Psoas muscle (tissue), 8 donors: Measurements from ENCODE around the gene ADAMTS12. TPM values are rescaled to one million over a fixed set of nuclear protein-coding genes. Genes with fewer than 3 reads are reported as not detected.

Experiments
- ATAC-seq, 4 donors: fragments of 200-7000 bp; cut with Tn5 transposase; one replicate each; pipeline ENCODE4 v1.9.1; 2020; ENCODE audit warnings: moderate library complexity in 3 of 4, mild to moderate bottlenecking in 2 of 4
- DNase-seq, 2 donors: peaks; one replicate each; pipeline ENCODE4 v3.0.0-alpha.2; 2020
- H3K27ac ChIP-seq: fragments of 200-600 bp; one replicate; pipeline ENCODE4 v1.8.0; 2022
- H3K27me3 ChIP-seq, 3 donors: fragments of 200-600 bp in 1 of 3; one replicate each; pipeline versions ENCODE4 v1.6.1 to v1.8.0; 2013 to 2022; ENCODE audit warnings: low read length in 2 of 3, mild to moderate bottlenecking in 2 of 3, moderate library complexity in 1 of 3; ENCODE audit not compliant: insufficient read depth in 3 of 3
- H3K36me3 ChIP-seq, 2 donors: fragments of 200-600 bp in 1 of 2; one replicate each; pipeline versions ENCODE4 v1.6.1 to v1.8.0; 2013 to 2022; ENCODE audit warnings: low read depth in 1 of 2, mild to moderate bottlenecking in 1 of 2, moderate library complexity in 1 of 2; ENCODE audit not compliant: insufficient read depth in 1 of 2
- H3K4me1 ChIP-seq: fragments of 200-600 bp; one replicate; pipeline ENCODE4 v1.8.0; 2022
- H3K4me3 ChIP-seq: fragments of 200-600 bp; one replicate; pipeline ENCODE4 v1.8.0; 2022; ENCODE audit warnings: mild to moderate bottlenecking
- H3K9me3 ChIP-seq: fragments of 200-600 bp; one replicate; pipeline ENCODE4 v1.8.0; 2022
- WGBS, 3 donors: extraction: QIAGEN DNeasy Blood & Tissue Kit; methylation state at CpG; one replicate each; pipeline versions ENCODE4 v1.1.6 to v1.1.7; 2013; 5-methylcytosine and 5-hydroxymethylcytosine counted together
- intact Hi-C, 2 donors: fragments of 100-400 bp; cut with DNase I; formaldehyde crosslinking; loops; one replicate each; pipeline versions ENCODE4 v1.11.0 to v1.14.2; 2022
- polyA plus RNA-seq, 3 donors: library from polyadenylated mRNA; stranded (reverse); fragments of 200-250 nt; gene quantifications; one replicate each; pipeline ENCODE4 v1.2.3, GENCODE V29; 2013
- total RNA-seq, 4 donors: library from RNA; stranded (reverse); fragmentation: NEBNext Ultra II Directional in 2 of 4; extraction: Animal tissue kit (Norgen Biotek cat#: 25700) in 2 of 4; gene quantifications; one replicate each; pipeline versions ENCODE4 v1.2.1 to v1.2.4, GENCODE V29; 2021 to 2023
- TF ChIP-seq, protein P1 (sequence below): fragments of 200-600 bp; IDR thresholded peaks from one replicate; pipeline ENCODE4 v1.8.0; 2022; ENCODE audit warnings: antibody characterized with exemption
- donor health status: healthy with polysubstance abuse.
- donor health status: DM: no; HTN: no; CAD: no; lungs with moderate emphysema.
- donor health status: Bipolar disorder and iron deficiency.
- donor health status: healthy.
- donor health status: DM: yes; HTN: yes; CAD: no.
- donor health status: DM: no; HTN: no; CAD: no.
- donor health status: DM: no; HTN: no; CAD: no.
- donor health status: DM: yes; HTN: yes; CAD: no.

ADAMTS12 gene
- total and polyA plus RNA-seq, 7 donors: 0.19 to 1.2 (median 0.88) TPM

DNA sequence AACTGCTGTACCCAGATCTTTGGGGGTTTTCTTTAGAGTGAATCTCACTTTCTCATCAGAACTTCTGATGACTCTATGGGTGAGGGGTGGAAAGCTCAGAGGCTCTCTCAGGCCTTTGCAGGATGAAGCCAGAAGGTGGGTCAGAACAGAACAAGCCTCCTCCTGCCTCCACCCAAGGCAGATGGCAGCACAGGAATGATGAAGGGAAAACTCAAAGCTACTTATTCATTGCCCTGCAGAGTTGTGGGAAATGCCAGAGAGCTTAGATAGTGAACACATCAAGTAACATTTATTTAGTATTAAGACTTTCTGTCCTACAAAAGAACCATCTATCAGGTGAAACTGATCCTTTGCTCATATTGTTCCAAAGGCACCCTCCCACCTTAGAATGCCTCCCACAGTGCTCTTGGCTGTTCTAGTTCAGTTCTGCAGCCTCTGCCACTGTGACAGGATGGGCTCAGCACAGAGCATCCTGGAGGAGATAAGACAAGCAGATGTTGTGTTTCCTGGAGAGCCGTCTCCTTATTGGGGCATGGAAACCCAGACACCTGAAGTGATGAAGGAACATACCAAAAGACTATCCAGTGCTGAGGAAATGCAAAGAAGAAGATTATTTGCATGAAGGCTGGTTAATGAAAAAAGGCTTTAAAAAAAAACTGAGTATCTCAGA lies 146.6 kb downstream of the ADAMTS12 start:
- Histone ChIP-seq H3K27me3 (no peaks in the 10 kb centered on the region), H3K9me3 (no peaks in the 10 kb centered on the region), H3K27ac (no peak overlapping the region), H3K4me1 (no peaks in the 10 kb centered on the region), H3K36me3 (no peaks in the 10 kb centered on the region), H3K4me3 (no peak overlapping the region)
- WGBS, 3 donors: 63 to 80% (median 73%) methylated on average over 1 of the region's 1 CpG
- no peak for DNase-seq
- intact Hi-C loops: no loop called here
- ATAC-seq: no peak
- TF ChIP-seq, protein P1, sequence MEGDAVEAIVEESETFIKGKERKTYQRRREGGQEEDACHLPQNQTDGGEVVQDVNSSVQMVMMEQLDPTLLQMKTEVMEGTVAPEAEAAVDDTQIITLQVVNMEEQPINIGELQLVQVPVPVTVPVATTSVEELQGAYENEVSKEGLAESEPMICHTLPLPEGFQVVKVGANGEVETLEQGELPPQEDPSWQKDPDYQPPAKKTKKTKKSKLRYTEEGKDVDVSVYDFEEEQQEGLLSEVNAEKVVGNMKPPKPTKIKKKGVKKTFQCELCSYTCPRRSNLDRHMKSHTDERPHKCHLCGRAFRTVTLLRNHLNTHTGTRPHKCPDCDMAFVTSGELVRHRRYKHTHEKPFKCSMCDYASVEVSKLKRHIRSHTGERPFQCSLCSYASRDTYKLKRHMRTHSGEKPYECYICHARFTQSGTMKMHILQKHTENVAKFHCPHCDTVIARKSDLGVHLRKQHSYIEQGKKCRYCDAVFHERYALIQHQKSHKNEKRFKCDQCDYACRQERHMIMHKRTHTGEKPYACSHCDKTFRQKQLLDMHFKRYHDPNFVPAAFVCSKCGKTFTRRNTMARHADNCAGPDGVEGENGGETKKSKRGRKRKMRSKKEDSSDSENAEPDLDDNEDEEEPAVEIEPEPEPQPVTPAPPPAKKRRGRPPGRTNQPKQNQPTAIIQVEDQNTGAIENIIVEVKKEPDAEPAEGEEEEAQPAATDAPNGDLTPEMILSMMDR: no peak

DNA sequence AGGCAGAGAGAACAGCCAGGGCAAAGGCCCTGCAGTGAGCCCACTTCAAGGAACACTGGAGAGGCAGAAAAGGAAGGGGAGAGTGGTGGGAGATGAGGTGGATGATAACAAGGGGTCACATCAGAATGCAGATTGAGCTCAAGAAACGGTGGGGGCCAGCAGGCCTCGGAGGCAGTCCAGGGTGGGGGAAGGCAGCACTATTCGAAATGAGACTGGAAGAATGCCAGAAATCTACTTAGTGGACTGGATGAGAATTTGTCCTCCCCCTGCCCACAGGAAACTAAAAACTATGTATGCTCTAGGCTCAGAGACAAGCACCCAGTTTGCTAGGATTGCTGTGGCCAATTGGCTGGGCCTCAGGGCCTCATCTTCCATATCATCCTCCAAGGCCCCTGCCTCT lies 148.7 kb downstream of the ADAMTS12 start:
- no peak overlapping the region for H3K4me3 ChIP-seq
- H3K9me3 ChIP-seq: no peaks in the 10 kb centered on the region
- TF ChIP-seq, protein P1: no peak
- WGBS, 3 donors: 38 to 50% (median 40%) methylated on average over 3 of the region's 3 CpGs
- no peak for ATAC-seq
- no peak overlapping the region for H3K27ac ChIP-seq
- DNase-seq: no peak
- no peaks in the 10 kb centered on the region for H3K36me3 ChIP-seq
- intact Hi-C loops: no loop called here
- H3K4me1 ChIP-seq: no peaks in the 10 kb centered on the region
- H3K27me3 ChIP-seq: no peaks in the 10 kb centered on the region

DNA sequence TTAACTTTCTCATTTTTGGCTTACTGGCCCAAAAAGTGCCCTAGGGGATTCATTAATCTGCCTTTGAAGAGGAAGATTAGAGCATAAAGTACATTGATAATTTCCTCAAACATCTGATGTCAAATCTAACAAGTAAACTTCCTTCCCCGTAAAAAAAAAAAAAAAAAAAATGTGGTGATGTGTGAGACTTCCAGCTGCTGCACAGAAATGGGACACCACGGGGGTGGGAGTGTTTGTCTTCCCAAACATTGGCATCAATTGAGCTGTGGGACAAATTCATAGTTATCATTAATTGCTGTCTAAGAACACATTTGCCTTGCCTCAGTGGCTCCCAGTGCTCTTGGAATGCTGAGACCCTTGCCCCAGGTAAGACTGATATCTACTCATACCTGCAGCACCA lies 149.6 kb downstream of the ADAMTS12 start:
- Histone ChIP-seq H3K27ac (no peak overlapping the region), H3K4me1 (no peaks in the 10 kb centered on the region)
- ATAC-seq: no peak

DNA sequence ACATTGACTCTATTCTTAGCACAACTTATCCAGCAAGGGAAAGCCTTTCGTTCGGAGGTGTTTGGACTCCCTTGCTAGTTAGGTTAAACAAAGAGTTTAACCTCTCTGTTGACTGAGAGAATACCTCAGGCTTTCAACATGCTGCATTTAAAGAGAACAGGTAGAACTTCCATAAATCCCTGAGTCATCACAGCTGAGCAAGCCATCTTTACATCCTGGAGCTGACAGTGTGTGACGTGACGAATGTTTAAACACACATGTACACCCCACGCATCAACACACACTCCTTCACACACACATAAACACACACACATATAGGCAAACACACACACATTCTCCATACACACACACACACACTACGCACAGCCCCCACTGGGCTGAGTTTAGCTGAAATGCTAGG lies 152.8 kb downstream of the ADAMTS12 start:
- 89 to 91% (median 90%) methylated on average over 6 of the region's 6 CpGs for WGBS, 3 donors
- TF ChIP-seq, protein P1: no peak
- H3K27me3 ChIP-seq: no peaks in the 10 kb centered on the region
- H3K9me3 ChIP-seq: no peaks in the 10 kb centered on the region
- no peaks in the 10 kb centered on the region for H3K36me3 ChIP-seq
- no peak for ATAC-seq
- no peak for DNase-seq
- no peak overlapping the region for H3K27ac ChIP-seq
- H3K4me1 ChIP-seq: no peaks in the 10 kb centered on the region
- no peak overlapping the region for H3K4me3 ChIP-seq
- intact Hi-C loops: no loop called here

More for the DNA sequence above, 149.6 kb downstream of the ADAMTS12 start:
- no peak for DNase-seq
- WGBS, 3 donors: 18 to 28% (median 23%) methylated on average over 2 of the region's 2 CpGs
- H3K27me3 ChIP-seq: no peaks in the 10 kb centered on the region
- no peaks in the 10 kb centered on the region for H3K9me3 ChIP-seq
- no peaks in the 10 kb centered on the region for H3K36me3 ChIP-seq
- intact Hi-C loops: no loop called here
- no peak overlapping the region for H3K4me3 ChIP-seq
- TF ChIP-seq, protein P1: no peak

DNA sequence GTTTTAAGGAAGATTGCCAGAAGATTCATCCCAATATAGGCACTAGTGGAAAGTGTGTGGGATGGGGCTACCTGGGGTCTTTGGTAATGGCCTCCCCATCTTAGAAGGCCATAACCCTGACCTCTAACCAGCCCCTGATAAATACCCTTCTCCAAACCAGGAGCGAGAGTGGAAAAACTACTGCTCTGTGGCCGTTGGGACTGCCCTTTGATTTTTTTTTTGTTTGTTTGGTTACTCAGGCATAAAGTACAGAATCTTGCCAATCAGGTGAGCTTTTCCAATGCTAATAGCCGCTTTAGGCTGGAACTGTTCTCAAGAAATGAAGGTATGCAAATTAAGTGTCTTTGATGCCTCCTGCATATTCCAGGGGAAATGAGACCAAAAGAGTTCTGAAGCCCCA lies 153.7 kb downstream of the ADAMTS12 start:
- WGBS, 3 donors: 64 to 76% (median 73%) methylated on average over 3 of the region's 3 CpGs

More for the DNA sequence above, 153.7 kb downstream of the ADAMTS12 start:
- Histone ChIP-seq H3K36me3 (no peaks in the 10 kb centered on the region), H3K27ac (no peak overlapping the region), H3K9me3 (no peaks in the 10 kb centered on the region), H3K4me1 (no peaks in the 10 kb centered on the region), H3K27me3 (no peaks in the 10 kb centered on the region), H3K4me3 (no peak overlapping the region)
- intact Hi-C loops: no loop called here
- no peak for DNase-seq
- no peak for ATAC-seq
- TF ChIP-seq, protein P1: no peak
